Stimulated activated CD4-positive, alpha-beta T cell treated with anti-CD3 and anti-CD28 coated beads, TNF-alpha, amount 100 ng/mL, for 1 hour (primary cell): Measurements from ENCODE around the gene SNX25.

ENCODE experiments used
- DNase-seq, 3 donors: peaks; one replicate each; pipeline ENCODE4 v3.0.0-alpha.2; 2020; ENCODE audit warnings: low read depth in 3 of 3, low spot score in 1 of 3

The SNX25 gene

GRCh38 chr4:185398618-185399017 is 189.2 kb downstream of the SNX25 start:
- DNase-seq: no peak

GRCh38 chr4:185399466-185399865 is 190.1 kb downstream of the SNX25 start:
- no peak for DNase-seq

DNA sequence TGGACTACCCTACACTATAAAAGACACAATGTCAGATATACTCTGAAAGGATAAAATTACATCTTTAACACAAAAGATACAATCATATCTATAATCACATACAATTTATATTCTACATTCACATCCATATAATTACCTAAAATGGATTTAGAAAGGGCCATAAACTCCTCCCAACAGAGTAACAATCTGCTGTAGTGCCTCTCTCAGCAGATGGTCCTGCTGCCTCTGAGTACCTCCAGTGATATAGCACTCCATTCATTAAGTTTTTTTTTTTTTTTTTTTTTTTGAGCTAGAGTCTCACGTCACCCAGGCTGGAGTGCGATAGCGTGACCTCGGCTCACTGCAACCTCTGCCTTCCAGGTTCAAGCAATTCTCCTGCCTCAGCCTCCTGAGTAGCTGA is 194.6 kb downstream of the SNX25 start:
- DNase-seq: no peak

DNA sequence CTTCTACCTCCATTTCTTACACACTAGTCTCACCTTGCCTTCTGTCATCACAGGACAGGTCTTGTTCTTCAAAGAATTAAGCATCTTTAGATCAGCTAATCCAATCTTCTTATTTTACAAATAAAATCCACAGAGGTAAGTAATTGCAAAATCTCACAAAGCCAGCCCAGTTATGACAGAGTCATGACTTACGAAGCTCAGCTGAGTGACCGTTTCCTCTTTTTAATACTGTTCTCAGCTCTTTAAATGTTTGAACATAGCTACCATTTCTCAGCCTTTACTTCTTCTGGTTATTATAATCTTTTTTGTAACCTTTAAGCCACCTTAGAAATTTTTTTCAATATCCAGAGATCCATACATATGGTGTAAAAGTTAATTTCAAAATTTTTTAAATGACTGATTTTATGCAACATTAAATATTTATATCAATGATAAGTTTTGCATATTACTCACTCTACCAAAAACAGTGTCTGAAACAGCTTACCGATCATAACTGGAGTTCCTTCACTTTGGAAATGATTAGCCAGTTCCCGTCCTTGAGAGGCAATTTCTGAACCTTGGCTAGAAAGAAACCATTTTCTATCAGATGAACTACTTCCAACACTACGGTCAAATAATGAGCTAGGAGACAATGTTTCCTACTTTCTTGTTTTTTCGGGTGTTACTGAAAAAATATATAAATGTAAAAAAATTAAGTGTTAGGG is 196.1 kb downstream of the SNX25 start:
- no peak for DNase-seq

DNA sequence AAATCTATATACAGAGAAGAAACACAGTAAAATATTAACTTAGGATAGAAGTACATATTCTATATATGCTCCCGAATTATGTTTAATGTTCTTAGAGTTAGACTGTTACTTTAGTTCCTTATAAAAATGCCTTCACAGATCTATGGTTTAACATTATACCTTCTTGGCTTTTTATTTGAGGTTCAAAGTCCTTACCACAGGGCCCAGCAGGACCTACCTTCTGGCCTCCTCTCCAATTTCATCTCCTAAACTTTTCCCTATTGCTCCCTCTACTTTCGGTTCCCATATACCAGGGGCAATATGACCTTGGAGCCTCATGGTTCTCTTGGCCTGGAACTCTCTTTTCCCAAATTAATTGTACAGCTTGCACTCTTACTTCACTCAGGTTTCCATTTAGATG is 199.0 kb downstream of the SNX25 start:
- DNase-seq: no peak

DNA sequence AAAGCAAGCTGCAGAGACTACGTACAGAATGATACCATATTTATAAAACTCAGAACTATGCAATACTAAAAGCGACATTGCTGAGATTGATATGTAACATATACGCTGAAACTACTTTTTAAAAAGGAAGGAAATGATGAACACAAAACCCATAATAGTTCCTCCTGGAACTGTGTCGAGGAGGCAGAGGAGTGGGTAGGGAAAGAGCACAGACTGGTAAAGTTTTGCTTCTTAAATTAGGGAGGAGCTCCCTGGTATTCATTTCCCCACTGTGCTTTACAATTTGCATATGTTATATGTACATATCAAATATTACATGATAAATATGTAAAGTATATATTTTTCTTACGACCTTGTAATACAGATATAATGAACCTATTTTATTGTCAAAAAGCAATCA is 202.5 kb downstream of the SNX25 start:
- DNase-seq: no peak

- DNase-seq: no peak
Observed at GRCh38 chr4:185412412-185412811, 203.0 kb downstream of the SNX25 start.
